ENCODE results near the gene ZNF148.

The ZNF148 gene

DNA sequence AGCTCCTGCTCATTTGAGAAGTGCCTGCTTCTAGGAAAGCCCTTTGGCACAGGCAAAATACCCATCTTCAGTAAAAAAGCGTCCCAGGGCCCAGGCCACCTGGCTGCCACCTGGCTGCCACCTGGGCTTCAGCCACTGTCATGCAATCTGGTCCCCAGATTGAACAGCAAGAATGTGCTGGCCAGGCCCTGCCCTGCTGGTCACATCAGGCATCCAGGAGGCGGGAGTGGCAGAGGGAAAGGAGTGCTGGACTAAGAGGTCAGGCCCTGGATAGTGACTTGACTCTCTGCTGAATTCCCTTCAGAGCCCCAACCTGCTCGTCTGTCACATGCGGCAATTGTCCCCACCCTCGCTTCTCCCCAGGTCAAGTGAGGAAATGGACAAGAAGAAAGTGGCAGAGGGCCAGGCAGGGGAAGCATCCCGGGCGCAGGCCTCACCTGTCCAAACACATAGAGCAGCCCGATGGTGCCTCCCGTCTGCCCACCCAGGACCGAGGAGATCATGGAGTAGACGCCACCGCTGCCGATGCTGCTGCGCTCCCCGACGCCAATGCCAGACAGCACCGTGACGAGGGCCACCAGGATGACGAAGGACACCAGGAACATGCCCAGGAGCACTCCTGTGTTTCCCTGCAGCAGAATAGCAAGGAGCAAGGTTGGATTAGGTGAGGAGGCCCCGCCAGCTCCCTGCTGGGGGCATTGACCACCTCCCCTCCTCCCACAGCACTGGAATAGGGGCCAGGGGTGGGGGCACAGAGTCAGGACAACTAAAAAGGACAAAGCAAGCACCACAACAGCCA, 188.1 kb downstream of the ZNF148 start:
- DNase-seq, result no peak

DNA sequence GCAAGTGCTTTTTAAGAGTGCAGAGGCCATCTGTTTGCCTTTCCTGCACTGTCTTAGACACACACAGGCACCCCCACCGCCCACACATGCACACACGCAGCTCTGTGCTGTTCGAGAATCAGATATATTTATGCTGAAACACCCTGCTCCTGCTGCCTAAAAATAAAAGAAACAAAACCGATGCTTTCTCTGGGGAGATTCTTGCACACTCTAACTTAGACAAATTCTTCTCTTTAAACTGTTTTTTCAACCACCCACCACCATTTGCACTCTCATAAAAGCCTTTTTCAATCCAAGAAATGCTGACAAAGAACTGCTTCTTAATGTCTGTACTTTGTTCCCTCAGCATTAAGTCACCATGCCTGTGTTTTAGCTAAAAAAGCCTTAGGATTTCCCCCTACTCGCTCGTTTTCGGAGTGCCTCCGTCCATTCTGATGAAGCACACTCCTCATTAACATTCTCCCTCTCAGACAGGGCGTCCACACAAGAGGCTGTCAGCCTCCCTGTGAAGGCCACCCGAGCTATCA, 188.8 kb downstream of the ZNF148 start:
- DNase-seq, result no peak

DNA sequence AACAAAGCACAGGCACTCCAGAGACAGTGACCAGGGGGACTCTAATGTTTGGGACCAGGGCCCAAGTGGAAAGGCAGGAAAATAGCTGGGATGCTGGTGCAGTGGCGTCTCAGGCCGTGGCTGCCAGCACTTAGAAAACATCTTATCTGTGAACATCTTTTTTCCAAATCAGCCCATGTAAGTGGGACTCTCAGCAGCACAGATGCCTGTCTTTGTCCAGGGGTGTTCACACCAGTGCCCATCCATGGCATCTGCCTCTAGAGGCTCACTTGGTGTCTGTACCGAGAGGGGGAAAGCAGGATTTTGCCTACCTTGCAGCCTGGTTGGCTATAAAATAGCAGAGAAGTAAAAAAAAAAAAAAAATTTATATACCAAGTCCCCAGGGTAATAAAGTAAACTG, 189.3 kb downstream of the ZNF148 start:
- DNase-seq, result no peak

DNA sequence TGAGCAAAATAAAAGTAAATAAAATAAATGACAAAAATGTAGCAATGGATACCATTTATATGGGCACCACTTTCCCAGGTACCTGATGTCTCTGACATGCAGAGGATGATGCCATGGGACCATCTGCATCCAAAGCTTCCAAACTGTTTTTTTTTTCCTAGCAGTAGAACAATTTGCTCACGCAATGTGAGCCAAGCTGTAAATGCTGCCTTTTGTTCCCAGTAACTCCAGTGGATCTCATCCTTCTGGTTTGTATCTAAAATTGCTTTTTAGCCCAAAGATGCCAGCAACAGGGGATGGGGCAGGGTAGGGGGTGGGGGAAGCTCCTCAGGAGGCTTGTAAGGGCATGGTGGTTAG, 195.3 kb downstream of the ZNF148 start:
- DNase-seq, result no peak

DNA sequence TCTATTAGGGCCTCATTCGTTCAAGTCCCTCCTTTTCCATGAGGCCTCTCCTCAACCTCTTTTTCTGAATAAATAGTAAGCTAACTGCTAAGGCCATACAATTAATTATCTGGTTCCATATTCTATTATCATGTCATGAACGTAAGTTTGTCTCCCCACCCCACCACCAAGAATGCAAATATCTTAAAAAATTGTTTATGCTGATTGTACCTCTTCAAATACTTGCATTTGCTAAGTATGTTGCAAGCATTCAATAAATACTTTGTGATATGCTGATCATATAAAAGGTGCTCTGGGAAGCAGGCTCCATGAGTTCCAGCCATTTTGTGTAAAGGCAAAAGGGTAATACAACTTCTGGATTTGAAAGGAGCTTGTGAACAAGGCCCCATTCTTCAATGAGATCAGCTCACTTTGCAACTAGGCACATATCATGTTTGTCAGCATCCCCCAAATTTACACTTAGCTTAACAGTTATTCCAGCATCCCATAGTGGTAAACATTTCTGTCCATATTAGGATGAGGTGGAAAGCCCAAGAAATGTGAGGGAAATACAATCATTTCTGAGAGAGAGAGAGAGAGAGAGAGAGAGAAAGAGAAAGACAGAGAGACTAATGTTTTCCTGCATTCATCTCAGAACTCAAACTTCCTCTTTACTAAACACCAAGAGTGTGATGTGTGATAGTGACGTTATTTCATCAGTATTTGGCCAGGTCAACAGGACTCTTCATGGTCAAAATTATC, 195.8 kb downstream of the ZNF148 start:
- DNase-seq, result no peak

DNA sequence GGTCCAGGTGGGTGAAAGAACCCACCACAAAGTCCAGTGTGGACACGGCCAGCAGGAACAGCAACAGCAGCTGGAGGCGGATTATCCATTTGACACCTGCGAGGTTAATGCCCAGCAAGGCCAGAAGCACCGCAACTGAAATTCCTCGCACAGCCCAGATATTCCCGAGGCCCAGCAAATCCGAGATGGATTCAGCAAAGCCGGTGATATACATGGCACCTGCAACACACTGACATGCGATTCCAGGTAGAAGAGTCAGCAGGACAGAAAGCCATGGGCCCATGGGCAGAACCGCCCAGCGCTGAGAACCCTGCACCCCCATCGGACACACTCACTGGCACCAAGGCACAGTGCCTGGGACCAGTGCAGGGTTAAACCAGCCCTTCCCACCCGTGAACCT, 197.4 kb downstream of the ZNF148 start:
- no peak for DNase-seq
